Mesenchymal stem cell (in vitro differentiated cells and primary cell): ENCODE results near the gene HLA-B.

ENCODE experiments used
- DNase-seq: peaks from one replicate; pipeline ENCODE4 v3.0.0-alpha.2; 2013
- H2AFZ ChIP-seq: one replicate; pipeline ENCODE4 v1.6.1; 2013; ENCODE audit warnings: low read depth, mild to moderate bottlenecking, control low read depth, inconsistent platforms, low read length, moderate library complexity
- H2AK5ac ChIP-seq: 2 replicates; pipeline ENCODE4 v1.6.1; 2013; ENCODE audit warnings: low read length, moderate library complexity, mild to moderate bottlenecking, inconsistent platforms; ENCODE audit not compliant: severe bottlenecking
- H2BK120ac ChIP-seq: one replicate; pipeline ENCODE4 v1.6.1; 2013; ENCODE audit warnings: low read depth, mild to moderate bottlenecking, inconsistent platforms, low read length, moderate library complexity
- H2BK12ac ChIP-seq, 2 experiments: one replicate each; pipeline ENCODE4 v1.6.1; 2013; ENCODE audit warnings: inconsistent platforms in 2 of 2, low read length in 2 of 2, mild to moderate bottlenecking in 2 of 2, moderate library complexity in 2 of 2, control low read depth in 1 of 2
- H2BK15ac ChIP-seq: one replicate; pipeline ENCODE4 v1.6.1; 2013; ENCODE audit warnings: mild to moderate bottlenecking, low read depth, inconsistent platforms; ENCODE audit not compliant: poor library complexity, severe bottlenecking
- H2BK5ac ChIP-seq: 2 replicates; pipeline ENCODE4 v1.6.1; 2013; ENCODE audit warnings: low read depth, mild to moderate bottlenecking, low read length, control low read depth, inconsistent platforms; ENCODE audit not compliant: poor library complexity, severe bottlenecking
- H3K14ac ChIP-seq, 2 experiments: one replicate each; pipeline ENCODE4 v1.6.1; 2013; ENCODE audit warnings: inconsistent platforms in 2 of 2, low read length in 2 of 2, control low read depth in 1 of 2, mild to moderate bottlenecking in 1 of 2, moderate library complexity in 1 of 2
- H3K18ac ChIP-seq, 2 experiments: one replicate each; pipeline ENCODE4 v1.6.1; 2013; ENCODE audit warnings: inconsistent platforms in 2 of 2, low read length in 2 of 2, control low read depth in 1 of 2, low read depth in 1 of 2, mild to moderate bottlenecking in 1 of 2
- H3K23ac ChIP-seq, 2 experiments: one replicate each; pipeline ENCODE4 v1.6.1; 2013; ENCODE audit warnings: inconsistent platforms in 2 of 2, low read length in 2 of 2, mild to moderate bottlenecking in 2 of 2, moderate library complexity in 2 of 2, control low read depth in 1 of 2
- H3K27ac ChIP-seq: 2 replicates; pipeline ENCODE4 v1.5.1; 2013; ENCODE audit warnings: mild to moderate bottlenecking, moderate library complexity, low read length, control low read depth, inconsistent platforms; ENCODE audit not compliant: poor library complexity, severe bottlenecking
- H3K27me3 ChIP-seq, 2 experiments: 2 replicates each; pipeline versions ENCODE4 v1.6.1 to v1.7.0; 2013; ENCODE audit warnings: low read length in 2 of 2, mild to moderate bottlenecking in 2 of 2, moderate library complexity in 2 of 2, control low read depth in 1 of 2, inconsistent platforms in 1 of 2; ENCODE audit not compliant: control insufficient read depth in 1 of 2, insufficient read depth in 1 of 2
- H3K36me3 ChIP-seq, 2 experiments: 2 replicates each; pipeline versions ENCODE4 v1.6.1 to v1.7.0; 2013; ENCODE audit warnings: low read length in 2 of 2, control low read depth in 1 of 2, inconsistent platforms in 1 of 2, low read depth in 1 of 2, mild to moderate bottlenecking in 1 of 2; ENCODE audit not compliant: insufficient read depth in 2 of 2, control insufficient read depth in 1 of 2
- H3K4ac ChIP-seq, 2 experiments: one replicate each; pipeline ENCODE4 v1.6.1; 2013; ENCODE audit warnings: inconsistent platforms in 2 of 2, low read length in 2 of 2, mild to moderate bottlenecking in 2 of 2, moderate library complexity in 2 of 2, control low read depth in 1 of 2, low read depth in 1 of 2
- H3K4me1 ChIP-seq: 2 replicates; pipeline ENCODE4 v1.6.1; 2013; ENCODE audit warnings: low read depth, low read length, control low read depth; ENCODE audit not compliant: control insufficient read depth, insufficient read depth
- H3K4me2 ChIP-seq: 2 replicates; pipeline ENCODE4 v1.6.1; 2013; ENCODE audit warnings: low read length, mild to moderate bottlenecking, inconsistent platforms; ENCODE audit not compliant: poor library complexity, severe bottlenecking
- H3K4me3 ChIP-seq, 2 experiments: 2 replicates each; pipeline versions ENCODE4 v1.5.1 to v1.7.0; 2013; ENCODE audit warnings: low read length in 2 of 2, mild to moderate bottlenecking in 2 of 2, control low read depth in 1 of 2, low read depth in 1 of 2; ENCODE audit not compliant: insufficient read depth in 1 of 2
- H3K79me1 ChIP-seq: replicated peaks from 2 replicates; pipeline ENCODE4 v1.6.1; 2013; ENCODE audit warnings: mild to moderate bottlenecking, control low read depth, low read length, inconsistent platforms; ENCODE audit not compliant: poor library complexity, severe bottlenecking
- H3K9ac ChIP-seq: 2 replicates; pipeline ENCODE4 v1.7.0; 2013; ENCODE audit warnings: mild to moderate bottlenecking, low read length, moderate library complexity
- H3K9me3 ChIP-seq: 2 replicates; pipeline ENCODE4 v1.7.0; 2013; ENCODE audit warnings: mild to moderate bottlenecking, low read length; ENCODE audit not compliant: control insufficient read depth
- H4K8ac ChIP-seq: one replicate; pipeline ENCODE4 v1.6.1; 2013; ENCODE audit warnings: inconsistent platforms, mild to moderate bottlenecking, low read length, moderate library complexity
- H4K91ac ChIP-seq: one replicate; pipeline ENCODE4 v1.6.1; 2013; ENCODE audit warnings: mild to moderate bottlenecking, low read length, inconsistent platforms
- WGBS: methylation state at CpG from one replicate; pipeline ENCODE4 v1.1.7; 2013; ENCODE audit warnings: mixed read lengths; 5-methylcytosine and 5-hydroxymethylcytosine counted together

The HLA-B gene

DNA sequence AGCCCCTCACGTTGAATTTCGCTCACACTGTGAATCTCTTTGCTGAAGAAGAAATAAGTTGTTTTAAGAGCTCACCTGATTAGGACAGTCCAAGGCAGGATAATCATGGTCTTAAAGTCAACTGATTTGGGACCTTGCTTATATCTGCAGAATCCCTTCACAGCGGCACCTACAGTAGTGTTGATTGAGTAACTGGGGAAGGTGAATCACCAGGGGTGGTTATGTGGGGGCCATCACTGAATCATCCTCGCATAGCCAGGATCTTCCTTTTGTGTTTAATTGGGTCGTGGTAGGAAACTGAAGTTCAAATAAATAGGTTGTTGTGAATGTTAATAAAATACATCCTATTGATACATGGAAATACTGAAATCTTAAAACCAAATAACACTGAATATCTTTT lies 26.2 kb upstream of the HLA-B start:
- Histone ChIP-seq H2BK12ac (no peak overlapping the region), H3K4ac (no peak overlapping the region), H3K4me2 (no peak overlapping the region), H3K27ac (no peak overlapping the region), H3K14ac (no peak overlapping the region), H2AK5ac (no peak overlapping the region), H3K23ac (no peak overlapping the region), H3K79me1 (no peaks in the 10 kb centered on the region), H3K4me3 (no peak overlapping the region), H3K4me1 (peaks cover 1% of the 10 kb centered on the region), H2AFZ (no peak overlapping the region), H2BK120ac (no peak overlapping the region), H3K9me3 (no peaks in the 10 kb centered on the region), H3K18ac (no peak overlapping the region), H2BK15ac (no peak overlapping the region), H3K27me3 (peaks cover 21 to 23% of the 10 kb centered on the region in 2 experiments), H3K36me3 (no peaks in the 10 kb centered on the region), H3K9ac (no peak overlapping the region), H2BK5ac (no peak overlapping the region), H4K8ac (no peak overlapping the region), H4K91ac (no peak overlapping the region)
- peak; percentile 25 for DNase-seq
- 87% methylated on average over 3 of the region's 5 CpGs for WGBS

DNA sequence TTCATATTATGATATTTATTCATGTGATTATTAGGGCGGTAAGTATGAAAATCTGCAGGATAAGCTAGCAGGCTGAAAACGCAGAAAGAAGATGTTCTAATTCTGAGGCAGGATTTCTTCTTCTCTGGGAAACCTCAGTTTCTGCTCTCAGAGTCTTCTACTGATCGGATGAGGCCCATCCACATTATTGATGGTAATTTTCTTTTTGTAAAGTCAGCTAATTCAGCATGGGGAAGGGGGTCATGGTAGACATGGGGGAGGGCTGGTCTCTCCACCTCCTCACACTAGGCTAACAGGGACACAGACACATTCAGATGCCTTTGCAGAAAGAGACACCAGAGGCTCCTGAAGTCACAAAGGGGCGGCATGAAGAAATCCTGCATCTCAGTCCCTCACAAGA lies 24.7 kb upstream of the HLA-B start:
- H3K9ac ChIP-seq = no peak overlapping the region
- no peak overlapping the region for H3K4me3 ChIP-seq
- 68% methylated on average over 4 of the region's 4 CpGs for WGBS
- no peak overlapping the region for H4K8ac ChIP-seq
- no peak overlapping the region for H4K91ac ChIP-seq
- no peak overlapping the region for H2BK15ac ChIP-seq
- no peak overlapping the region for H2BK120ac ChIP-seq
- no peak for DNase-seq
- H3K23ac ChIP-seq = no peak overlapping the region
- no peak overlapping the region for H2BK12ac ChIP-seq
- no peak overlapping the region for H2BK5ac ChIP-seq
- H3K4me1 ChIP-seq = peaks cover 1% of the 10 kb centered on the region
- no peak overlapping the region for H3K27ac ChIP-seq
- no peak overlapping the region for H2AFZ ChIP-seq
- peaks cover 36% of the 10 kb centered on the region in 2 experiments for H3K27me3 ChIP-seq
- no peak overlapping the region for H3K14ac ChIP-seq
- no peak overlapping the region for H2AK5ac ChIP-seq
- no peaks in the 10 kb centered on the region for H3K79me1 ChIP-seq
- H3K36me3 ChIP-seq = no peaks in the 10 kb centered on the region
- H3K4ac ChIP-seq = no peak overlapping the region
- no peak overlapping the region for H3K18ac ChIP-seq
- no peak overlapping the region for H3K4me2 ChIP-seq
- no peaks in the 10 kb centered on the region for H3K9me3 ChIP-seq

DNA sequence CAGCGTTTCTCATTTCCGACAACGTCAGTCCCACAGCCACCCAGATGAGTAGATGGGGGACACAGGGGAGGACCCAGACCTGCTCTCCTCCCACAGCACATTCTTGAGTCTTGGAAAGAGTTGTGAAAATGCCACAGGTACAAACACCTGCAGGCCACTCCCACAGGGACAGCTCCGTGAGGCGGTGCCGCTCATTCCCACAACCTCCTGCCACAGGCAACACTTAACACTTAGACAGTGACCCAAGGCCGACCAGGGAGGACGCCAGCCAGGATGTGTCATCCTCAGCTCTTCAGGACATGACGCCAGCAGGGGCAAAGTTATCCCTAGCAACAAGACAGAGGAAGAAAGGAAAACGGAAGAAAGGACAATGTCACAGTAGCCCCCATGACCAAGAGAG lies 22.9 kb upstream of the HLA-B start:
- H2AFZ ChIP-seq = no peak overlapping the region
- no peak overlapping the region for H3K9ac ChIP-seq
- no peak overlapping the region for H4K8ac ChIP-seq
- H3K9me3 ChIP-seq = no peaks in the 10 kb centered on the region
- H2BK120ac ChIP-seq = no peak overlapping the region
- H3K4ac ChIP-seq = no peak overlapping the region
- no peak overlapping the region for H2BK5ac ChIP-seq
- no peak overlapping the region for H2AK5ac ChIP-seq
- 54% methylated on average over 10 of the region's 10 CpGs for WGBS
- no peaks in the 10 kb centered on the region for H3K79me1 ChIP-seq
- H3K4me1 ChIP-seq = no peaks in the 10 kb centered on the region
- H3K18ac ChIP-seq = no peak overlapping the region
- H3K27me3 ChIP-seq = peaks cover 43 to 50% of the 10 kb centered on the region in 2 experiments
- H3K36me3 ChIP-seq = no peaks in the 10 kb centered on the region
- no peak for DNase-seq
- no peak overlapping the region for H4K91ac ChIP-seq
- H3K27ac ChIP-seq = no peak overlapping the region
- no peak overlapping the region for H3K23ac ChIP-seq
- no peak overlapping the region for H3K4me3 ChIP-seq
- H3K4me2 ChIP-seq = no peak overlapping the region
- H3K14ac ChIP-seq = no peak overlapping the region
- H2BK15ac ChIP-seq = no peak overlapping the region
- no peak overlapping the region for H2BK12ac ChIP-seq

DNA sequence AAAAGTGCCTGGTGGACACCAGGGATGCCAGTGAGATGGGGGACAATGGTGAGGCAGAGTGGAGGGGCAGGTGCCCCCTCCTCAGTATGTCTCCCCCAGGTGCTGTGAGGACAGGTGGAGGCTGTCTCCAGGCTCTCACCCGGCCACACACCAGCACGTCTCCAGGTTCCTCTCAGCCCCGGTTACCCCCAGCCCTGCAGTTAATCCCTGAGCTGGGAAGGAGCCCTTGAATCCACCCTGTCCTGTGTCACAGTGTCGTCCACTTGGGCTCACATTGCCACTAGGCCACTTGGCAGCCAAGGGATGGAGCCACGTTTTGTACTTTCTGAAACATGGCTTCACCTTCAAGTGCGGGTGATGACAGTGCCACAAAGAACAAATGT lies 21.7 kb upstream of the HLA-B start:
- no peak overlapping the region for H3K14ac ChIP-seq
- H4K8ac ChIP-seq = no peak overlapping the region
- no peak overlapping the region for H3K4me2 ChIP-seq
- H2BK12ac ChIP-seq = no peak overlapping the region
- DNase-seq = no peak
- H3K4ac ChIP-seq = no peak overlapping the region
- H2BK120ac ChIP-seq = no peak overlapping the region
- no peak overlapping the region for H3K23ac ChIP-seq
- no peak overlapping the region for H2AK5ac ChIP-seq
- no peak overlapping the region for H3K4me3 ChIP-seq
- H2AFZ ChIP-seq = no peak overlapping the region
- no peaks in the 10 kb centered on the region for H3K9me3 ChIP-seq
- H3K18ac ChIP-seq = no peak overlapping the region
- 73% methylated on average over 6 of the region's 6 CpGs for WGBS
- no peaks in the 10 kb centered on the region for H3K79me1 ChIP-seq
- H3K27me3 ChIP-seq = peaks cover 45 to 54% of the 10 kb centered on the region in 2 experiments
- no peak overlapping the region for H2BK15ac ChIP-seq
- H3K27ac ChIP-seq = no peak overlapping the region
- H3K4me1 ChIP-seq = no peaks in the 10 kb centered on the region
- H3K9ac ChIP-seq = no peak overlapping the region
- no peaks in the 10 kb centered on the region for H3K36me3 ChIP-seq
- H4K91ac ChIP-seq = no peak overlapping the region
- no peak overlapping the region for H2BK5ac ChIP-seq
